Measurements from ENCODE around the gene S1PR4. TPM values are rescaled to one million over a fixed set of nuclear protein-coding genes. Genes with fewer than 3 reads are reported as not detected.

S1PR4 gene
- total RNA-seq, 1 experiment from 2014 or later: 0.28 TPM

DNA sequence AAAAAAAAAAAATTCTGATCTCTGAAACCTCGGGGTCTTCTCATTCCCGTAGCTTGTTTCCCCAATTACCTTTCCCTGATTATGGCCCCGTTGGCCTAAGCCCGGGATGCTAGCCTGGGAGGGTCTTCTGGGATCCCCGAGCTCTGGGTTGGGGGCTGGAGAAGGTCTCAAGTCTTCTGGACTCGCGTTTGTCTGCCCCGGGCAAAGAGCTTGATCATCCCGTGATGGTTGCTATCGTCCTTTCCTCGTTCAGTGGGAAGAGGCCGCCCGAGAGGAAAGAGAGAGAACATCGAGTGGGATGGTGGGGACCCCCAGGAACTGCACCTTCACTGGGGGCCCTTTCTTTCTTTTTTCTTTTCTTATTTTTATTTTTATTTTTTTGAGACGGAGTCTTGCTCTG is 40.3 kb upstream of the S1PR4 start:
- ChIA-PET POLR2A (no interaction called here), CTCF (interaction anchor here (1.1 to 3.2 kb wide), 5 partner anchors 9 to 187 kb away, joined by 4 to 21 read pairs (median 4); no protein-coding TSS in a partner anchor)
- Mint-ChIP-seq H3K27ac (no peak overlapping the region), H3K4me3 (no peak overlapping the region), H3K36me3 (no peaks in the 10 kb centered on the region), H3K27me3 (ENCODE audit: low read depth) (no peaks in the 10 kb centered on the region; the same call in 1 of the 2 replicates), H3K9me3 (no peaks in the 10 kb centered on the region), H3K4me1 (peaks cover 3% of the 10 kb centered on the region; the same call in 1 of the 2 replicates)
- ATAC-seq (no peak), DNase-seq (ENCODE audit: low spot score) (no peak)
- TF ChIP-seq ZBTB21 (CRISPR knock-in tag; IDR thresholded peaks at IDR 0.05; ENCODE audit: borderline replicate concordance) (no peak), ZNF396 (CRISPR knock-in tag; IDR thresholded peaks at IDR 0.05; ENCODE audit: borderline replicate concordance) (no peak)

DNA sequence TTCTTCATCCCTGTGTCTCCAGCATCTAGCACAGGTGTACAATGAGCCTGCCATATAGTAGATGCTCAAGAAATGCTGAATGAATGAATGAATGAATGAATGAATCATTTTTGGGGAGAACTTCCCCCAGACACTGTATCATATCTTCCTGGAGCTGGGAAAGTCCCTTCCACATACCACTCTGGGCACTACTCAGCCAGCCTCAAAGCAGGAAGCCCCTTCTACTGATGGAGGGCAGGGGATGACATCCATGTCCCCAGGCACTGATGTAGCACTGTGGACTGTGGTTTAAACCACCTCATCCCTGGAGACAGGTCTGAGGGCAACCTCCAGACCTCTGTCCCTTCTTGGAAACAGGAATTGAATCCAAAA is 37.9 kb upstream of the S1PR4 start:
- Mint-ChIP-seq H3K27me3 (ENCODE audit: low read depth) (no peaks in the 10 kb centered on the region; the same call in 1 of the 2 replicates), H3K9me3 (no peaks in the 10 kb centered on the region), H3K36me3 (no peaks in the 10 kb centered on the region), H3K4me3 (no peak overlapping the region), H3K27ac (no peak overlapping the region), H3K4me1 (no peaks in the 10 kb centered on the region)
- no peak for ATAC-seq
- TF ChIP-seq ZNF232 (CRISPR knock-in tag; IDR thresholded peaks at IDR 0.05): no peak
- no peak for TF ChIP-seq JUN (CRISPR knock-in tag; IDR thresholded peaks at IDR 0.05)
- TF ChIP-seq, protein P1, sequence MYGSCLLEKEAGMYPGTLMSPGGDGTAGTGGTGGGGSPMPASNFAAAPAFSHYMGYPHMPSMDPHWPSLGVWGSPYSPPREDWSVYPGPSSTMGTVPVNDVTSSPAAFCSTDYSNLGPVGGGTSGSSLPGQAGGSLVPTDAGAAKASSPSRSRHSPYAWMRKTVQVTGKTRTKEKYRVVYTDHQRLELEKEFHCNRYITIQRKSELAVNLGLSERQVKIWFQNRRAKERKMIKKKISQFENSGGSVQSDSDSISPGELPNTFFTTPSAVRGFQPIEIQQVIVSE (CRISPR knock-in tag; IDR thresholded peaks at IDR 0.05; ENCODE audit: borderline replicate concordance): no peak
- TF ChIP-seq ZNF416 (CRISPR knock-in tag; IDR thresholded peaks at IDR 0.05): no peak
- TF ChIP-seq IRF2 (CRISPR knock-in tag; IDR thresholded peaks at IDR 0.05; ENCODE audit: borderline replicate concordance, low read depth): no peak
- TF ChIP-seq NR2C2 (CRISPR knock-in tag; IDR thresholded peaks at IDR 0.05): no peak
- TF ChIP-seq, protein P2, sequence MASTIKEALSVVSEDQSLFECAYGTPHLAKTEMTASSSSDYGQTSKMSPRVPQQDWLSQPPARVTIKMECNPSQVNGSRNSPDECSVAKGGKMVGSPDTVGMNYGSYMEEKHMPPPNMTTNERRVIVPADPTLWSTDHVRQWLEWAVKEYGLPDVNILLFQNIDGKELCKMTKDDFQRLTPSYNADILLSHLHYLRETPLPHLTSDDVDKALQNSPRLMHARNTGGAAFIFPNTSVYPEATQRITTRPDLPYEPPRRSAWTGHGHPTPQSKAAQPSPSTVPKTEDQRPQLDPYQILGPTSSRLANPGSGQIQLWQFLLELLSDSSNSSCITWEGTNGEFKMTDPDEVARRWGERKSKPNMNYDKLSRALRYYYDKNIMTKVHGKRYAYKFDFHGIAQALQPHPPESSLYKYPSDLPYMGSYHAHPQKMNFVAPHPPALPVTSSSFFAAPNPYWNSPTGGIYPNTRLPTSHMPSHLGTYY (CRISPR knock-in tag; IDR thresholded peaks at IDR 0.05): no peak
- TF ChIP-seq OVOL2 (CRISPR knock-in tag; IDR thresholded peaks at IDR 0.05; ENCODE audit: borderline replicate concordance): no peak
- TF ChIP-seq GABPB1 (CRISPR knock-in tag; IDR thresholded peaks at IDR 0.05): no peak
- no peak for TF ChIP-seq ESRRA (CRISPR knock-in tag; IDR thresholded peaks at IDR 0.05; ENCODE audit: borderline replicate concordance)
- TF ChIP-seq, protein P3, sequence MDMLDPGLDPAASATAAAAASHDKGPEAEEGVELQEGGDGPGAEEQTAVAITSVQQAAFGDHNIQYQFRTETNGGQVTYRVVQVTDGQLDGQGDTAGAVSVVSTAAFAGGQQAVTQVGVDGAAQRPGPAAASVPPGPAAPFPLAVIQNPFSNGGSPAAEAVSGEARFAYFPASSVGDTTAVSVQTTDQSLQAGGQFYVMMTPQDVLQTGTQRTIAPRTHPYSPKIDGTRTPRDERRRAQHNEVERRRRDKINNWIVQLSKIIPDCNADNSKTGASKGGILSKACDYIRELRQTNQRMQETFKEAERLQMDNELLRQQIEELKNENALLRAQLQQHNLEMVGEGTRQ (CRISPR knock-in tag; IDR thresholded peaks at IDR 0.05): no peak
- no peak for DNase-seq (ENCODE audit: low spot score)
- ChIA-PET POLR2A (no interaction called here), CTCF (interaction anchor here (0.7 to 3.4 kb wide), 4 partner anchors 14 to 190 kb away, joined by 3 to 15 read pairs (median 6); no protein-coding TSS in a partner anchor)

DNA sequence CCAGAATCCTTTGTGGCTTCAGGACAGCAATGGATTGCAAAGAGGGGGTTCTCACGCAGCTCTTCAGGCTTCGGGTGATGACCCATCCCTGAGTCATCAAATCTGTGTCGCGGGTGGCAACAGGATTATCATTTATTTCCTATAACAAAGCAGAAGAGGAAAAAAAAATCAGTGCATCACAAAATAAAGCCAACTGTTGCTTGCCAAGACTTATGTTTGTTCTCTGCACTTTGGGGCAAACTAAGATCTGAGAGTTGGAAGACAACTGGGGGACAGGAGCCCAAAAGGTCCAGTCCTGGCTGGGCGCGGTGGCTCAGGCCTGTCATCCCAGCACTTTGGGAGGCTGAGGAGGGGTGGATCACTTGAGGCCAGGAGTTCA is 36.3 kb upstream of the S1PR4 start:
- ChIA-PET POLR2A (no interaction called here), CTCF (interaction anchor here (0.8 to 3.4 kb wide), 5 partner anchors 12 to 21 kb away, joined by 3 to 15 read pairs (median 3); no protein-coding TSS in a partner anchor)
- no peaks in the 10 kb centered on the region for H3K36me3 Mint-ChIP-seq
- TF ChIP-seq, protein P4, sequence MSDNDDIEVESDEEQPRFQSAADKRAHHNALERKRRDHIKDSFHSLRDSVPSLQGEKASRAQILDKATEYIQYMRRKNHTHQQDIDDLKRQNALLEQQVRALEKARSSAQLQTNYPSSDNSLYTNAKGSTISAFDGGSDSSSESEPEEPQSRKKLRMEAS (CRISPR knock-in tag; IDR thresholded peaks at IDR 0.05): no peak
- TF ChIP-seq, protein P5, sequence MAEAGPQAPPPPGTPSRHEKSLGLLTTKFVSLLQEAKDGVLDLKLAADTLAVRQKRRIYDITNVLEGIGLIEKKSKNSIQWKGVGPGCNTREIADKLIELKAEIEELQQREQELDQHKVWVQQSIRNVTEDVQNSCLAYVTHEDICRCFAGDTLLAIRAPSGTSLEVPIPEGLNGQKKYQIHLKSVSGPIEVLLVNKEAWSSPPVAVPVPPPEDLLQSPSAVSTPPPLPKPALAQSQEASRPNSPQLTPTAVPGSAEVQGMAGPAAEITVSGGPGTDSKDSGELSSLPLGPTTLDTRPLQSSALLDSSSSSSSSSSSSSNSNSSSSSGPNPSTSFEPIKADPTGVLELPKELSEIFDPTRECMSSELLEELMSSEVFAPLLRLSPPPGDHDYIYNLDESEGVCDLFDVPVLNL (CRISPR knock-in tag; IDR thresholded peaks at IDR 0.05; ENCODE audit: borderline replicate concordance, low read depth): no peak
- TF ChIP-seq, protein P3 (CRISPR knock-in tag; IDR thresholded peaks at IDR 0.05): no peak
- TF ChIP-seq ZNF138 (CRISPR knock-in tag; conservative IDR thresholded peaks at IDR 0.05) (no peak), GTF2I (CRISPR knock-in tag; conservative IDR thresholded peaks at IDR 0.05) (no peak), KAT7 (CRISPR knock-in tag; IDR thresholded peaks at IDR 0.05; ENCODE audit: borderline replicate concordance) (no peak), GRHL2 (CRISPR knock-in tag; IDR thresholded peaks at IDR 0.05; ENCODE audit: insufficient replicate concordance, severe bottlenecking) (no peak), CREM (CRISPR knock-in tag; IDR thresholded peaks at IDR 0.05) (no peak), ZNF416 (CRISPR knock-in tag; IDR thresholded peaks at IDR 0.05) (no peak), NFYB (CRISPR knock-in tag; conservative IDR thresholded peaks at IDR 0.05; ENCODE audit: low read depth) (no peak), NR1H2 (CRISPR knock-in tag; IDR thresholded peaks at IDR 0.05) (no peak), ZNF317 (CRISPR knock-in tag; IDR thresholded peaks at IDR 0.05; ENCODE audit: borderline replicate concordance, low read depth) (no peak), JUN (CRISPR knock-in tag; IDR thresholded peaks at IDR 0.05) (no peak)
- TF ChIP-seq, protein P6, sequence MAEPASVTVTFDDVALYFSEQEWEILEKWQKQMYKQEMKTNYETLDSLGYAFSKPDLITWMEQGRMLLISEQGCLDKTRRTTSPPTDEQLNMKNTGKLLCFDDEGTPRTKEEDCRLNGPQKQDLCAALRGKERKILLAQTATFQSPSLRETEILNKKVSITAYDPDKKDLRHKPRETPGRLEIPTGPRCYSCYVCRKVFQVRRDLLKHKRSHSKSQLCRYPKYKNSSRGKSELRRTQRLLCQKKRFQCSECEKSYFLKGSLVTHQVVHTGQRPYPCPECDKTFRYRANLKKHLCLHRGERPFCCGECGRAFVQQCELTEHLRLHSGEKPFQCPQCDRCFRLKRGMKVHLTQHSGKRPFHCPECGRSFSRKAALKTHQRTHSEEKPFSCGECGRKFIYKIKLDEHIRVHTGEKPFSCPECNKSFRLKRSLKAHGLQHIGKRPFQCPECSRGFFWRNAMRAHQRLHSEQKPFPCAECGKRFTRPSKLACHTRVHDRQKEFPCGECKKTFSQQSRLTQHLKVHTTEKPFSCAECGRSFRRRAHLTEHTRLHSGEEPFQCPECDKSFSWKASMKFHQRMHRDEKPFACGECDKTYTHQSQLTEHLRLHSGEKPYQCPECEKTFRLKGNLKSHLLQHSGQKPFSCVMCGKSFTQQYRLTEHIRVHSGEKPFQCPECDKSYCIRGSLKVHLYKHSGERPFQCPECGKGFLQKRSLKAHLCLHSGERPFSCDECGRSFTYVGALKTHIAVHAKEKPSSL (CRISPR knock-in tag; conservative IDR thresholded peaks at IDR 0.05): no peak
- H3K27ac Mint-ChIP-seq: no peak overlapping the region
- no peaks in the 10 kb centered on the region; the same call in 1 of the 2 replicates for H3K27me3 Mint-ChIP-seq (ENCODE audit: low read depth)
- H3K9me3 Mint-ChIP-seq: no peaks in the 10 kb centered on the region
- no peaks in the 10 kb centered on the region for H3K4me1 Mint-ChIP-seq
- ATAC-seq (no peak), DNase-seq (ENCODE audit: low spot score) (no peak)
- no peak overlapping the region for H3K4me3 Mint-ChIP-seq
